ENCODE data around the gene TRMT6. TPM values are rescaled to one million over a fixed set of nuclear protein-coding genes. Genes with fewer than 3 reads are reported as not detected.

Gene TRMT6
- total and polyA plus RNA-seq, 9 of the 15 experiments (the other 6 are each of a cell fraction or from before 2014, with no cell fraction given) = 10.6 to 21.3 (median 15.6) TPM

GRCh38 chr20:5927749-5928462 is 22.4 kb downstream of the TRMT6 start (continued):
- TF ChIP-seq TCF15 (CRISPR knock-in tag; IDR thresholded peaks at IDR 0.05) = no peak
- no peak for TF ChIP-seq ZNF354B (CRISPR knock-in tag; IDR thresholded peaks at IDR 0.05)
- TF ChIP-seq HDAC8 (tag; IDR thresholded peaks at IDR 0.05) = no peak
- TF ChIP-seq RHOXF2B (CRISPR knock-in tag; conservative IDR thresholded peaks at IDR 0.05) = no peak
- no peak for TF ChIP-seq L3MBTL2 (IDR thresholded peaks at IDR 0.05)
- TF ChIP-seq RAD51 (IDR thresholded peaks at IDR 0.05; ENCODE audit: borderline replicate concordance, low read depth) = no peak

GRCh38 chr20:5925551-5925950 is 24.8 kb downstream of the TRMT6 start:
- in situ Hi-C loops (cut with MboI) = no loop called here
- no TSS peak for BruUV-seq (replicated peaks)
- 0% methylated on average over 3 of the region's 3 CpGs for WGBS (ENCODE audit: insufficient coverage, low coverage, missing lambda C conversion rate)
- TF ChIP-seq RFX7 (CRISPR knock-in tag; IDR thresholded peaks at IDR 0.05) (no peak), NFIX (CRISPR knock-in tag; IDR thresholded peaks at IDR 0.05; ENCODE audit: low read depth) (no peak), KHSRP (IDR thresholded peaks at IDR 0.05) (no peak), NR3C1 (CRISPR knock-in tag; IDR thresholded peaks at IDR 0.05) (no peak), NR2C2 (CRISPR knock-in tag; IDR thresholded peaks at IDR 0.05) (no peak), NR2C2 (tag; IDR thresholded peaks at IDR 0.05) (no peak), FOXK1 (CRISPR knock-in tag; IDR thresholded peaks at IDR 0.05; ENCODE audit: borderline replicate concordance) (no peak), IRF9 (tag; IDR thresholded peaks at IDR 0.05) (no peak), ZNF766 (CRISPR knock-in tag; conservative IDR thresholded peaks at IDR 0.05) (no peak), SMARCC2 (IDR thresholded peaks at IDR 0.05; ENCODE audit: low read depth) (no peak), ZBED1 (IDR thresholded peaks at IDR 0.05) (no peak), THAP7 (CRISPR knock-in tag; IDR thresholded peaks at IDR 0.05) (no peak), ZNF740 (CRISPR knock-in tag; IDR thresholded peaks at IDR 0.05) (no peak), ZNF740 (tag; IDR thresholded peaks at IDR 0.05) (no peak)

More at GRCh38 chr20:5925551-5925950, 24.8 kb downstream of the TRMT6 start:
- POLR2A ChIA-PET = no interaction called here
- intact Hi-C loops (cut with micrococcal nuclease) = no loop called here
- no peak overlapping the region for H3K4me2 ChIP-seq (ENCODE audit: insufficient read depth, low read length)
- peaks cover 0 to 25% of the 10 kb centered on the region in 2 experiments; a peak in 3 of 5 replicates for H3K27me3 ChIP-seq (ENCODE audit: control insufficient read depth in 2 of 2, insufficient read depth in 2 of 2, low read length in 2 of 2)
- no peak overlapping the region for H3K27ac ChIP-seq (ENCODE audit: extremely low read depth, low read depth, low read length)
- H3K9ac ChIP-seq (ENCODE audit: insufficient read depth in 1 of 2, low read depth in 2 of 2, low read length in 2 of 2) = no peak overlapping the region
- no peaks in the 10 kb centered on the region for H4K20me1 ChIP-seq (replicated peaks; ENCODE audit: control insufficient read depth, insufficient read depth, low read length)
- ATAC-seq = no peak
- no peak overlapping the region for H2AFZ ChIP-seq (ENCODE audit: low read depth, low read length)
- no peaks in the 10 kb centered on the region for H3K79me2 ChIP-seq (ENCODE audit: control insufficient read depth, insufficient read depth, low read length)
- H3K36me3 ChIP-seq (ENCODE audit: control insufficient read depth, insufficient read depth, low read length) = no peaks in the 10 kb centered on the region
- DNase-seq (ENCODE audit: extremely low read depth in 1 of 4, low spot score in 3 of 4) = no peak
- no peak overlapping the region for H3K4me3 ChIP-seq
- no peaks in the 10 kb centered on the region for H3K4me1 ChIP-seq (replicated peaks in 1 of 2; ENCODE audit: control insufficient read depth in 2 of 2, insufficient read depth in 2 of 2, low read length in 2 of 2)
- H3K9me3 ChIP-seq (replicated peaks; ENCODE audit: control insufficient read depth, insufficient read depth, low read depth, low read length) = no peaks in the 10 kb centered on the region
- H3K9me1 ChIP-seq (ENCODE audit: control insufficient read depth, insufficient read depth, low read length) = no peaks in the 10 kb centered on the region
- FAIRE-seq = no peak
- CTCF ChIA-PET (ENCODE audit: low intra/inter-chr PET ratio) = no interaction called here
